GM18519 (cell line): ENCODE results near the gene ZNF593.
A peak's percentile ranks its signal among the peaks of the same experiment; 100 is the strongest.

Experiments
- ATAC-seq: cut with Tn5 transposase; IDR thresholded peaks from one replicate; pipeline ENCODE4 v1.9.1; 2021; ENCODE audit warnings: mild to moderate bottlenecking, moderate library complexity; ENCODE audit not compliant: unreplicated experiment, low FRiP score

The ZNF593 gene

DNA sequence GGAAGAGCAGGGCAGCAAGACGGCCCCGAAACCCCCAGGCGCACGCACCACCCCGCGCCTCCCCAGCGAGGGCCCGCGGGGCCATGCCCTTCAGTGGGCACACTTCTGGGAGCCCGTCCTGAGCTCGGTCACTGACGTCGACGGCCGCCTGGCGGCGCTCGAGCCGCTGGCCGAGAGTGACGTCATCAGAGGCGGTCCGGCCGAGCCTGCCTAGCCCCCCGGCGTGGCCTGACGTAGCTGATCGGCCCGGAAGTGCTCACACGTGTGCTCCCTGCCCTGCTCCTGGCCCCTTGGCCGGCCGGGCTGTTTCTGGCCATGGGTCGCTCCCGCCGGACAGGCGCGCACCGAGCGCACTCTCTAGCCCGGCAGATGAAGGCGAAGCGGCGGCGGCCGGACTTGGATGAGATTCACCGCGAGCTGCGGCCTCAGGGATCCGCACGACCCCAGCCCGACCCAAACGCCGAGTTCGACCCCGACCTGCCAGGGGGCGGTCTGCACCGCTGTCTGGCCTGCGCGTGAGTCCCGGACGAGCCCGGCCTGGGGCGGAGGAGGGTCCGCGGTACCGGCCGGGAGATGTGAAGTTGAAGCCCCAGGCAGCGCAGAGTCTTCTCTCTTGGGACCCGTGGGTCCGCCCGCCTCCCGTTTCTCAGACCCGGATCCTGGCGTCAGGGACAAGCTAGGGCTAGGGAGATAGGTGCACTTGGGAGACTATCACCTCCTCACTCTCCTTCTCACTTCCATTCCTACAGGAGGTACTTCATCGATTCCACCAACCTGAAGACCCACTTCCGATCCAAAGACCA is at the start of gene ZNF593:
Gene ZNF593, plus strand, starts transcription at position 240 of the 803 bp plus-strand sequence. Its CDS starts 76 bp downstream, at position 316.
- peak; percentile 81 for ATAC-seq

DNA sequence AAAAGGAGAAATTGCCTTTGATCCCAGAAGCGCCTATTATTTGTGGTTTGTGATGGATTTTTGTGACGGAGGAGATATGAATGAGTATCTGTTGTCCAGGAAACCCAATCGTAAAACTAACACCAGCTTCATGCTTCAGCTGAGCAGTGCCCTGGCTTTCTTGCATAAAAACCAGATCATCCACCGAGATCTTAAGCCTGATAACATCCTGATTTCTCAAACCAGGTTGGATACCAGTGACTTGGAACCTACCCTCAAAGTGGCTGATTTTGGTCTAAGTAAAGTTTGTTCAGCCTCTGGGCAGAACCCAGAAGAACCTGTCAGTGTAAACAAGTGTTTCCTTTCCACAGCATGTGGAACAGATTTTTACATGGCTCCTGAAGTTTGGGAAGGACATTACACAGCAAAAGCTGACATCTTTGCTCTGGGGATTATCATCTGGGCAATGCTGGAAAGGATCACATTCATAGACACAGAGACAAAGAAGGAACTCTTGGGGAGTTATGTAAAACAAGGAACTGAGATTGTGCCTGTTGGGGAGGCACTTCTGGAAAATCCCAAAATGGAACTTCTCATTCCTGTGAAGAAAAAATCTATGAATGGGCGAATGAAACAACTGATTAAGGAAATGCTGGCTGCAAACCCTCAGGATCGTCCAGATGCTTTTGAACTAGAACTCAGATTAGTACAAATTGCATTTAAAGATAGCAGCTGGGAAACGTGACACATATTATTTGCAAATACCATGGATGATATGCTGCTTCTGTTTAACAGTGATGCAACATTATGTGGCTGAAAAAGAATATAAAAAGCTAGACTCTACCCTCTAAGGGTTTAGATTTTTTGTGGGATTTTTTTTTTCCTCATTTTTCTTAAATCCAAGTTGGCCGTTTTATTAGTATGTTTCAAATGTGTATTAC is 47.6 kb upstream of the ZNF593 start:
- no peak for ATAC-seq

DNA sequence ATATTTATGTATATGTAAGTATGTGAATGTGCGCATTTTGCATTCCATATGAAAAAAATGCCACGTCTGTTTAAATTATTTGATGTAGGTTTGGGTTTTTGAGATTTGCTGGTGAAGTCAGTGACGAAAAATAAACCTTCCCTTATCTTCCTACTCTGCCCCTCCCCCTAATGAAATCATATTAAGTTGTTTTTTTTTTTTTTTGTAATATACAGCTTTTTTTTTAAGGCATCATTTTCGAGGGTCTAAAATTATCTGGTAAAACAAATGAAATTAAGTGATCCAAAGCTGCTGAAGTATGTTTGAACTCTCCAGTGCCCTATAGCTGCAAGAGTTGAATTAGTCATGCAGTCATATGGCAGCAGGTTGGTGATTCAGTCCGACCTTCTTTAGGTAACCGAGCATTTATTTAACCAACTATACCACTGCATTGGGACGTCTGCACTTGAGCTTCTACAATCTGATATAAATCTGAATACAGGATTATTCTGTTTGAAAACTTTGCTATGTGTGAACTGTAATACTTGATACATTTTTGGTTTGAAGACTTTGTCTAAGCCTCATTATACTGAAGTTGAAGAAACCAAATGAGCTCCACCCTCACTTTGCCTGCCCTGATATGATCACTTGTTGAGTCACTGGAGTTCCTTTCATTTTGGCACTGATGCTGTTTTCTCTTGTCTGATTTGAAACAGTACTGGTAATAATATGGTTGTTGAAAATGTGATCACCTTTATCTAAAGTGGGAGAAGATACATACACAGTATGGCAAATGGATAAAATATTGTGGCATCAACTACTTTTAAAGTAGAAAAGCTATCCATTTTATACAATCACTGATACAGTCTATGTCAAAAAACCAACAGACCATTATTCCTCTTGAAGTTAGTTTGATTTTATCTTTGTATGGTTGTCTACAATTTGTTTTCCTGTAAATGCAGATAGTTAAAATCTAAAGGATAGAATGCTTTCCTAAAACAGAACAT is 46.4 kb upstream of the ZNF593 start:
- ATAC-seq: no peak

DNA sequence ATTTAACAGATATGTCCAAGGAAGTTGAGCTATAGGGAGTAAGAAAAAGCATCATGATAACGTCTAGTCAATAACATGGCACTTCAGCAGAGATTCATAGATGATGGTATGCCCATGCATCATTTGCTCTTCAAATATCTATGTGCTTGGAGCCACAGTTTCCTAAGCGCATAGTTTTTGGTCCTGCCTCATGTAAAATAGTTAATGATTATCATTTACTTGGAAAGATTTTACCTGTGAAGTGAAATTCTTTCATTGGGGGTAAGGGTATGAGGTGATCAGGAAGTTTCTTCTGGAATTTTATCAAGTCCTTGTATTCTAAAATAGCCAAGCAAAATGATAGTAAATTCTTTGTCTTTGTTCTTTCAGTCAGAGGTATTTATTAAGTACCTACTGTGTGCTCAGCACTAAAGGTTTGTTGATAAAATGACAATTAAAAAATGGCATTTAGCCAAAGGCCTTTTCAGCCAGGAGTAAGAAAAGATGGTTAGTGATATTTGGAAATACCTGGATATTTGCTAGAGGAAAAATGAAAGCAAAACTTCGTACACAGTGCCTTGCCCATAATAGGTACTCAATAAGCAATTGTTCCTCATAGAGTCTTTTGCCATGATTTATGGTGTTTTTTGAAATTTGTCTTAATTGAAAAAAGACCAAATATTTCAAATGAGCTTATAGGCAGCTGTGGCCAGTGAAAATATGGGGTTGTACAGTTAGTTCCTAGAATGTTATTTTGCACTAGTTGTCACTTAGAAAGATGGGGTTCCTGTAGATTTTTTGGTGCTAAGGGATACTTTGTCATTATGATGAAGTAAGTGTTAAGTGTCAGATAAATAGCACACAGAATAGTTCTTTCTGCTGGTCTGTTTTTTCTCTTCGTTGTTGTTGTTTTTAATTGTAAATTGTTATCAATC is 45.0 kb upstream of the ZNF593 start:
- ATAC-seq: no peak

DNA sequence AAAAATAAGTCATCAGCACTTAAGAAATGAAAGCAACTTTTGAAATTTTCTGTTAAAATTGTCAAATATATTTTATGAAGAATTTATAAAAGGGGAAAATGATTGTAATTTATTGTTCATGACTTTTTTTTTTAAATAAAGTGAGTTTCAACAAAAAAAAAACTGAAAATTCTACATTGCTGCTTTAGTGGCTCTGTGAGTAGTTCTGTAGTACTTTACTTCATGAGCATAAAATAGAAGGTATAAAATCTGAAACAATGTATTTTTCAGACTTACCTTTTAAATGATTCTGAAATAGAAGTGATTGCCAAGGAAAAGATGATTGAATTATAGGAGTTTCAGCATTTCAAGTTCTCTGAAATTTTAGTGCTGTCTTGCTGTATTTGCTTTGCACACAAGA is 44.3 kb upstream of the ZNF593 start:
- no peak for ATAC-seq

DNA sequence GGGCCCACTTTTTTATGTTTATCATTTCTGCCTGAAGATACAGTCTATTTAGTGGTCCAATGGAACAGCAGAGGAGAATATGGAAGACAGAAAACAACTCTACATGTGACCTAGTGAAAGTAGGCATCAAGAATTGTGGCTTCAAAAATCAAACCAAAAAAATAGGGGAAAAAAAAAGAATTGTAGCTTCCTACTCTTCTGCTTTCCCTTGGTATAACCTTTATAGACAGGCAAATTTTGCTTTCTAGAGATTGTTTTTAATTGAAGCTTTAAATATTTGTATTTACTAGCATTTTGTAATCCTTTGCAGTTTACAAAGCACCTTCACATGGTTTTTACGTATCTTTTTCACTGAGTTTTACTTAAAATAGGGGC is 43.8 kb upstream of the ZNF593 start:
- ATAC-seq: no peak

DNA sequence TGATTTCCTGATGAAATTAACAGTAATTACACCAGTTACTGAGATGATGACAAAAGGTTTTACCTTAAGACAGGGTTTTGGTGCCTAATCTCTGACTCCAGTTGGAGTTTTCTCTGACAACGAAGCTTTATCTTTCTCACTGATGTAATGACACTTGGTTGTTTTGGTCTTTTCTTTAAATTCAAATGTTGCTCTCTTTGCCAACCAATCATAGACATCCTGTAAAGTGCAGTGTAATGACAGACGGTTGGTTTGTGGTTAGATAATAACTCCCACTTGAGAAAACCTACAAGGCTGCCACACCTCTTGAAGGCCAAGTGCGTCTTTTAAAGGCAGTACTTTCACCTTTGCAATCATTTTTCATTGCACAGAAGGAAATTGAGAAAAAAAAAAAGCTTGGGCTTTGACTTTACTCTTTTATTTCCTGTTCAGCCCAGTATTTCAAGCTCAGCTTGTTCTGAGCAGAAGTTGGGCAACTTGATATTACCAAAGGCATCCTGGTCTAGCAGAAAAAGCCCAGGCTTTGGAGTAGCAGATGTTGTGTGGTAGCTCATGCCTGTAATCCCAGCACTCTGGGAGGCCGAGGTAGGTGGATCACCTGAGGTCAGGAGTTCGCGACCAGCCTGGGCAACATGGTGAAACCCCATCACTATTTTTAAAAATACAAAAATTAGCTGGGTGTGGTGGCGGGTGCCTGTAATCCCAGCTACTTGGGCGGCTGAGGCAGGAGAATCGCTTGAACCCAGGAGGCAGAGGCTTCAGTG is 43.2 kb upstream of the ZNF593 start:
- no peak for ATAC-seq

DNA sequence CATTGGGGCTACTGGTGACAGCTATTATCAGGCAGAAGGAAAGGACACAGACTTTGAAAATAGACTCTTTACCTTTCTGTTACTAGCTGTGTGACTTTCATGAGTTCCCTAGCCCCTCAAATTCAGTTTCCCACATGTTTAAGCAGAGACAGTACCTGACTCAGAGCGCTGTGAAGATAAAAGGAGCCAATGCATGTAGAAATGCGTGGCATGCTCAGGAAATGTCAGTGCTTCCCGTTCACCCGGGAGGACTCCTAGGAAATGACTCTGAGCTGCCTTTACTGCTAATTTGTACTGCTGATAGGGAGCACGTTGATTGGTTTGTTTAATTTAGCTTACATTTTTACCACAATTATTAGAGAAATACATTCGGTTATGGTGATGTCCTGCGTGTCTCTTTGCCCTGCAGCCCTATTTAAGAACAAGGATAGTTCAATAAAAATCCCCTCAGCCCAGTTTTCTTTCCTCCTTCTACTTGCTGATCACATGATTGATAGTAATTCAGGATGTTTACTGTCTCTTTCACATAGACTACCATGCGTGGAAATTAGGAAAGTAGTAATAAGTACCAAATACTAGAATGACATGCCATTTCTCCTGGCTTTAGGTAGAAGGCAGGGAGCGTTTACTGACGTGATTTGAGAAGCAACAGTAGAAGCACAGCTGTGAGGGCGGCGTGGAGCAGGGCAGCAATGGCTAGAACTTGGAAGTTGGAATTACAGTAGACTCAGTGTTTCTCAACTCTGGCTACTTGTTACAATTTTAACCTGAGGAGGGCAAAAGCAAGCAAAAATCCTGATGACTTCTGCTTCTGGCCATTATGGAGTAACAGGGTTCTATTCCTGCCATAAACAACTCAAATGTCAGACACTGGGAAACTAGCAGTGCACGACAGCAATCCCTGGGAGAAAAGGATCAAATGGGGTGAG is 42.2 kb upstream of the ZNF593 start:
- no peak for ATAC-seq

DNA sequence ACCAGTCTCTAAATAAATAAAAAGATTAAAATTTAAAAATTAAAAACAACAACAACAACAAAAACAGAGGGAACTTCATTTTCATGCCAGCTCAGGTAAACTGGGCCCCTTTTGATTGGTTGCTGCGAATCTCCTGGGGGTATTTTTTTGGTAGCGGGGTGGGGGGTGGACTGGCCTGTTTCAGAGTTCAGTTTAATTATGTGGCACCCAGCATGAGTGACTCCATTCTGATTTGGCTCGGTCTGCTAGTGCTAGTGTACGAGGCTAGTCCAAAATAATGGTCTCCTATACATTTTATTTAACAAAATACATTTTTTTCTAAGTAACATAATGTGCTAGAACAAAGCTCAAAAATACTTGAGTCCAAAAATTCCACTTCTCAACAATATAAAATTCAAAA is 39.9 kb upstream of the ZNF593 start:
- ATAC-seq: no peak

DNA sequence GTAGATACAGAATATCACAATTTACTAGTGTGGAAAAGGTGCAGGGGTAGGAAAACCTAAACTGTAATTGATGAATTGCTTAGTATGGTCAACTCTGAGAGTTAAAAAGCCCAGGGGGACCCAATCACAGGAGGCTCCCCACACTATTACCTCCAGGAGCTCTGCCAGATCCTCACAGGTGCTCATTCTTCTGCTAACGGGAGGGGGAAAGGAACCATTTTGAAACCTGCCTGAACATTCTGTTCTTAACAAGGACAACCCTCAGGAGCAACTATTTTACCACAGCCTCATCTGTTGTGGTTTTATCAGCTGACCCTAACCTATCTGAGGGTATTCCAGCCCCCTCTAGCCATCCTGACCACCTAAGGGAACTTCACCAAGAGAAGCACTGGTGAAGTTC is 39.0 kb upstream of the ZNF593 start:
- no peak for ATAC-seq

DNA sequence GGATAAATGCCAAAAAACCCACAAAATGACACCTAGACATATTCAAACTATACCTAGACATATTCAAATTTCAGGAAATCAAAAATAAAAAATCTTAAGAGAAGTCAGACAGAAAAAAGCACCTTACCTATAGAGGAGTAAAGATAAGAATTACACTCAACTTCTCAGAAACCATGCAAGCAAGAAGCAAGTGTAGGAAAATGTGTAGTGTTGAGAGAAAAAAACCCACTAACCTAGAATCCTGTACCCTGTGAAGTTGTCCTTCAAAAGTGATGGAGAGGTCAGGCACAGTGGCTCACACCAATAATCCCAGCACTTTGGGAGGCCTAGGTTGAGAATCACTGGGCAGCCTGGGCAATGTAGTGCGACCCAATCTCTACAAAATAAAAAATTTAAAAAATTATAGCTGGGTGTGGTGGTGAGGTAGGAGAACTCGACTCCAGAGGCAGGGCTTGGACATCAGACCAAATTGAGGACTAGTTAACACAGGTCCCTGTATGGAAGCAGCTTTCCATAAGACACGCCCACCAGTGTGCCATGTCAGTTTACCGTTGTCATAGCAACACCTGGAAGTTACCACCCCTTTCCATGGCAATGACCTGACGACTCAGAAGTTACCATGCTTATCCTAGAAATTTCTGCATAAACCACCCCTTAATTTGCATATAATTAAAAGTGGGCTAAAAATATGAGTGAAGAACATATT is 37.4 kb upstream of the ZNF593 start:
- no peak for ATAC-seq

DNA sequence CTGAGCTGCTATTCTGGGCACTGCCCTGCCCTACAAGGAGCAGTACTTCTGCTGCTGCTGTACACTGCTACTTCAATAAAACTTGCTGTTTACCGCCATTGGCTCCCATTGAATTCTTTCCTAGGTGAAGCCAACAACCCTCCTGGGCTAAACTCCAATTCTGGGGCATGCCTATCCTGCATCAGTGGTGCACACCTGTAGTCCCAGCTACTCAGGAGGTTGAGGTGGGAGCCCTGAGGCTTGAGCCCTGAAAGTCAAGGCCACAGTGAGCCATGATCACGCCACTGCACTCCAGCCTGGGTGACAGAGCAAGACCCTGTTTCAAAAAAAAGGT is 36.9 kb upstream of the ZNF593 start:
- ATAC-seq: no peak

DNA sequence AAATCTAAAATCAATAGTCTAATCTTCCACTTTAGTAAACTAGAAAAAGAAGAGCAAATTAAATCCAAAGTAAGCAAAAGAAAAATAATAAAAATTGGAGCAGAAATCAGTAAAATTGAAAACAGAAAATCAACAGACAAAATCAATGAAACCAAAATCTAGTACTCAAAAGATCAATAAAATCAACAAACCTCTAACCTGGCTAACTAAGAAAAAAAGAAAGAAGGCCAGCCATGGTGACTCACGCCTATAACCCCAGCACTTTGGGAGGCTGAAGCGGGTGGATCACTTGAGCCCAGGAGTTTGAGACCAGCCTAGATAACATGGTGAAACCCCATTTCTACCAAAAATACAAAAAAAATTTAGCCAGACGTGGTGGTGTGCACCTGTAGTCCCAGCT is 35.2 kb upstream of the ZNF593 start:
- ATAC-seq: no peak

DNA sequence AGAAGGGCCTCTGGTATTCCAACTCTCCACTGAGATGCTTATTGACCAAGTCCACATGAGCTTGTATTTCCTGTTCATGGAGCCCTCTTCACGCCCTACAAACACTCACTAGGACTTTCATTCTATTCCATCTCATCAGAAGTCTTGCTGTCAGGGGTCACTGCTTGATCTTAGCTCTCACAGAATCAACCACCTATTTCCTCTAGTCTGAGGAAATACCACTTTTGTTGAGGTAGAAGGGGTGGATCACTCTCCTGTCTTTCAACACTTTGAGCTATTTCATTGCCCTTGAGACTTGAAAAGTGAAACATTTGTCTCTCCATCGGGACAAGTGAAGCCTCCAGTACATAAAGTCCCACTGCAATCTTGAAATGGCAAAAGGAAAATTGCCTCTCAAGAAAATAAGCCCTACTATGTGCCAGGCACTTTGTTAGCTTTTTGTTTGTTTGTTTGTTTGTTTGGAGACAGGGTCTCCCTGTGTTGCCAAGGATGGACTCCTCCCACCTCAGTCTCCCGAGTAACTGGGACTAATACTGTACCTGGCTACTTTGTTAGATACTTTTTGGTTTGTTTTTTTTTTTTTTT is 30.6 kb upstream of the ZNF593 start:
- no peak for ATAC-seq

DNA sequence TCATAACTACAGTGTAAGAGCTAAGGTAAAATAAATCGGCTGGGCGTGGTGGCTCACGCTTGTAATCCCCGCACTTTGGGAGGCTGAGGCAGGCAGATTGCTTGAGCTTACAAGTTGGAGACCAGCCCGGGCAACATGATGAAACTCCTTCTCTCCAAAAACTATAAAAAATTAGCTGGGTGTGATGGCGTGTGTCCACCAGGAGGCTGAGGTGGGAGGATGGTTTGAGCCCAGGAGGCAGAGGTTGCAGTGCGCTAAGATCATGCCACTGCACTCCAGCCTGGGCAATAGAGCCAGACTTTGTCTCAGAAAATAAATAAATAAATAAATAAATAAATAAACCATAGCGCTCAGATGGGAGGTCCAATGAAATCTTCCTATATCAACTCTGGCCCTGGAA is 27.5 kb upstream of the ZNF593 start:
- ATAC-seq: no peak

DNA sequence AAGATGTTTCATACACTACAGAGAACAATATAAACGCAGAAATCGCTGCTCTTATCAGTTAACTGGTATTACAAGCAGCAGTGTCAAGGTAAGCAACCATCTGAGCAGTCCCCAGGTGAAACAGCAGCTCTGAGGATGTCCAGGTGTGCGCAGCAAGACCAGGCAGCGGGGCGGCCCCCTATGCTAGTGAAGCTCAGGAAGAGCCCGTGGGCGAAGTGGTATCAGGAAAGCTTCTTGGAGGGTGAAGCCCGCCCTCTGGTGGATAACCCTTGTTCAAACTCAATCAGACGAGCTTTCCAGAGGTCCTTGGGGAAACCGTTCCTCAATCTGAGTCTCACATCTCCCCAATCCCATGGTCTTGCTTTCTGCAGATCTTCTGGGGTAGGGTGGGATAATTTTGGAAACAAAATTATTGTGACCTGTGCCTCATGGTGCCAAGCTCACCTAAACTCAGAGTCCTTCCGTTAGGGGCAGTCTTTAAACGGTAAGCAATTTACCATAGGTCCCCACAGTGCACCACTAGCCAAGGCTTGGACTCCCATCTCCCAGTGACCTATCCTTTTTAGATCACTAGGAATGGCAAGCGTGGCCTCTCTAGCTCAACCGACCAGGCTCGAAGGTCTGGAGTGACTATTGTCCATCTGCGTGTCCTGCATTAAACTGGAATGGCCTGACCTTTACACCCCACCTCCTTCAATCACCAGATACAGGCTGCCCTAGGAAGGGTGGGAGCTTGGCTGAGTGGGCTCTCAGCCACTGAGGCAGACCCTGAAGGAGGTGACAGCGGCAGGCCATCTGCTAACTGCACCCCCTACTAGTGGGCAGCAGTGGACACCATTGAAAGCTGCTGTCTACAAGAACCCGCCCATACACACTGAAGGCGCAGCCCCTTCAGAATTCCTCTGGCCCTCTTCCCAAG is 24.4 kb upstream of the ZNF593 start:
- ATAC-seq: no peak
